Gastrocnemius medialis (tissue), 4 donors: ENCODE data around the gene RADX. TPM values are rescaled to one million over a fixed set of nuclear protein-coding genes. Genes with fewer than 3 reads are reported as not detected.

Experiments
- ATAC-seq, 2 donors: fragments of 150-250 bp; one replicate each; pipeline ENCODE4 v1.9.1; 2016
- DNase-seq, 2 donors: peaks; one replicate each; pipeline ENCODE4 v3.0.0-alpha.2; 2019
- H3K27ac ChIP-seq, 4 donors: fragments of 200-600 bp; sonication (generic); 1 replicate in 1 of 4; 2 replicates in 3 of 4; pipeline ENCODE4 v1.5.1; 2016 to 2018; ENCODE audit warnings: mild to moderate bottlenecking in 2 of 4, moderate library complexity in 1 of 4
- H3K27me3 ChIP-seq, 3 donors: fragments of 200-600 bp; sonication (generic) in 2 of 3; 1 replicate in 1 of 3; 2 replicates in 2 of 3; pipeline versions ENCODE4 v1.5.1 to v1.6.0; 2016 to 2019; ENCODE audit warnings: mild to moderate bottlenecking in 1 of 3, moderate library complexity in 1 of 3
- H3K36me3 ChIP-seq, 2 donors: fragments of 200-600 bp; sonication (generic) in 1 of 2; one replicate each; pipeline ENCODE4 v1.5.1; 2017 to 2018
- H3K4me1 ChIP-seq, 2 donors: fragments of 200-600 bp; sonication (generic) in 1 of 2; one replicate each; pipeline ENCODE4 v1.5.1; 2016 to 2017; ENCODE audit warnings: mild to moderate bottlenecking in 2 of 2
- H3K4me3 ChIP-seq, 4 donors: fragments of 200-600 bp; sonication (generic) in 3 of 4; 1 replicate in 1 of 4; 2 replicates in 3 of 4; pipeline ENCODE4 v1.5.1; 2016 to 2019; ENCODE audit warnings: mild to moderate bottlenecking in 2 of 4
- H3K9me3 ChIP-seq, 3 donors: fragments of 200-600 bp; sonication (generic) in 2 of 3; 1 replicate in 1 of 3; 2 replicates in 2 of 3; pipeline ENCODE4 v1.5.1; 2016 to 2019
- POLR2A ChIP-seq, 2 donors: fragments of 450-650 bp; IDR thresholded peaks; one replicate each; pipeline ENCODE4 v1.6.1; 2017; ENCODE audit warnings: antibody characterized with exemption in 2 of 2, mild to moderate bottlenecking in 2 of 2, moderate library complexity in 2 of 2
- in situ Hi-C, 4 donors: fragments of 200-750 bp; cut with MboI; loops; one replicate each; pipeline versions ENCODE4 v1.15.0 to v1.8.0; 2017; ENCODE audit warnings: low sequenced_read_pairs in 4 of 4
- intact Hi-C: fragments of 100-400 bp; cut with DNase I; formaldehyde crosslinking; loops from one replicate; pipeline ENCODE4 v1.15.1; 2023; ENCODE audit warnings: low total_unique reads
- total RNA-seq, 4 donors: library from RNA; depleted of rRNA; stranded (reverse); fragments of >200 nt; gene quantifications; one replicate each; pipeline versions ENCODE4 v1.1.0 to v1.2.3, GENCODE V29; 2016
- TF ChIP-seq, protein P1 (sequence below), 5 experiments: fragments of 450-650 bp in 3 of 5; fragments of 200-600 bp in 2 of 5; sonication (generic) in 2 of 5; IDR thresholded peaks in 4 of 5; conservative IDR thresholded peaks in 1 of 5; 1 replicate in 4 of 5; 2 replicates in 1 of 5; pipeline ENCODE4 v1.5.1; 2016 to 2019; ENCODE audit warnings: antibody characterized with exemption in 5 of 5, mild to moderate bottlenecking in 3 of 5, moderate library complexity in 3 of 5

Gene RADX
- total RNA-seq, 4 donors from 2014 or later: 0.12 to 1.7 (median 0.82) TPM

- ATAC-seq: no peak
- in situ Hi-C loops: no loop called here
Measured at GRCh38 chrX:106716004-106716403, 104.2 kb downstream of the RADX start.

GRCh38 chrX:106716463-106716862 is 104.7 kb downstream of the RADX start:
- TF ChIP-seq, protein P1, sequence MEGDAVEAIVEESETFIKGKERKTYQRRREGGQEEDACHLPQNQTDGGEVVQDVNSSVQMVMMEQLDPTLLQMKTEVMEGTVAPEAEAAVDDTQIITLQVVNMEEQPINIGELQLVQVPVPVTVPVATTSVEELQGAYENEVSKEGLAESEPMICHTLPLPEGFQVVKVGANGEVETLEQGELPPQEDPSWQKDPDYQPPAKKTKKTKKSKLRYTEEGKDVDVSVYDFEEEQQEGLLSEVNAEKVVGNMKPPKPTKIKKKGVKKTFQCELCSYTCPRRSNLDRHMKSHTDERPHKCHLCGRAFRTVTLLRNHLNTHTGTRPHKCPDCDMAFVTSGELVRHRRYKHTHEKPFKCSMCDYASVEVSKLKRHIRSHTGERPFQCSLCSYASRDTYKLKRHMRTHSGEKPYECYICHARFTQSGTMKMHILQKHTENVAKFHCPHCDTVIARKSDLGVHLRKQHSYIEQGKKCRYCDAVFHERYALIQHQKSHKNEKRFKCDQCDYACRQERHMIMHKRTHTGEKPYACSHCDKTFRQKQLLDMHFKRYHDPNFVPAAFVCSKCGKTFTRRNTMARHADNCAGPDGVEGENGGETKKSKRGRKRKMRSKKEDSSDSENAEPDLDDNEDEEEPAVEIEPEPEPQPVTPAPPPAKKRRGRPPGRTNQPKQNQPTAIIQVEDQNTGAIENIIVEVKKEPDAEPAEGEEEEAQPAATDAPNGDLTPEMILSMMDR (IDR thresholded peaks at IDR 0.05 in 4 of 5, conservative IDR thresholded peaks at IDR 0.05 in 1 of 5): no peak
- no peak for TF ChIP-seq POLR2A (IDR thresholded peaks at IDR 0.05)
- H3K4me1 ChIP-seq: no peaks in the 10 kb centered on the region
- H3K36me3 ChIP-seq: no peaks in the 10 kb centered on the region
- peaks cover 0 to 5% (median 0%) of the 10 kb centered on the region in 3 donors for H3K27me3 ChIP-seq
- in situ Hi-C loops: no loop called here
- intact Hi-C loops: no loop called here
- ATAC-seq (no peak), DNase-seq (no peak)
- no peaks in the 10 kb centered on the region for H3K9me3 ChIP-seq
- no peak overlapping the region for H3K27ac ChIP-seq
- H3K4me3 ChIP-seq: no peak overlapping the region

More at GRCh38 chrX:106716004-106716403, 104.2 kb downstream of the RADX start:
- no peak for DNase-seq
- Histone ChIP-seq H3K4me3 (no peak overlapping the region), H3K27me3 (peaks cover 0 to 5% (median 0%) of the 10 kb centered on the region in 3 donors), H3K4me1 (no peaks in the 10 kb centered on the region), H3K9me3 (no peaks in the 10 kb centered on the region), H3K27ac (no peak overlapping the region), H3K36me3 (no peaks in the 10 kb centered on the region)
- intact Hi-C loops: no loop called here
- TF ChIP-seq POLR2A (IDR thresholded peaks at IDR 0.05): no peak
- TF ChIP-seq, protein P1 (IDR thresholded peaks at IDR 0.05 in 4 of 5, conservative IDR thresholded peaks at IDR 0.05 in 1 of 5): no peak

GRCh38 chrX:106718709-106719108 is 106.9 kb downstream of the RADX start:
- in situ Hi-C loops: no loop called here
- H3K36me3 ChIP-seq: no peaks in the 10 kb centered on the region
- no peaks in the 10 kb centered on the region for H3K9me3 ChIP-seq
- no peak for TF ChIP-seq POLR2A (IDR thresholded peaks at IDR 0.05)
- TF ChIP-seq, protein P1 (IDR thresholded peaks at IDR 0.05 in 4 of 5, conservative IDR thresholded peaks at IDR 0.05 in 1 of 5): no peak
- H3K4me3 ChIP-seq: no peak overlapping the region
- H3K27me3 ChIP-seq: peaks cover 0 to 5% (median 0%) of the 10 kb centered on the region in 3 donors
- DNase-seq (no peak), ATAC-seq (no peak)
- H3K4me1 ChIP-seq: no peaks in the 10 kb centered on the region
- intact Hi-C loops: no loop called here
- H3K27ac ChIP-seq: no peak overlapping the region

DNA sequence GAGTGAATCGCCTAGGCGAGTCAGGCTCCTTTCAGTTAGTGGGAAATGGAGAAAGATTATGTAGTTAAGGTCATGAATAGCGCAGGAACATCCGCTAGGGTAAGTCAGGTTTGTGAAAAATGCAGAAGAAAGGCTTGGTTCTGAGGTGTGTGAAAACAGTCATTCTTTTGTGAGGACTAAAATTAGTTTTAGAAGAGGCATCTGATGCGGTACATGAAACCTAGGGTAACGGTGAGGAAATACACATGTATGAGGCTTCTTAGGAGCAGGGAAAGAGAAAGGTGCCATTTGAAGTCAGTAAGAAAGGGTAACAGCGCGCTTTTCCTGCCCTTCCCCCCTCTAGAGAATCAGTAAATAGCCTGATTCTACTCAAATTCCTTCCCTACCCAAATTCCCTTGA is 114.2 kb downstream of the RADX start:
- in situ Hi-C loops: no loop called here
- Histone ChIP-seq H3K27ac (peak overlapping the region; percentile 81 to 92 (median 88)), H3K4me1 (peaks cover 0 to 4% of the 10 kb centered on the region in 2 donors), H3K9me3 (no peaks in the 10 kb centered on the region), H3K4me3 (peak overlapping the region; percentile 57 to 70 (median 64)), H3K36me3 (no peaks in the 10 kb centered on the region), H3K27me3 (peaks cover 0 to 11% (median 8%) of the 10 kb centered on the region in 3 donors)
- ATAC-seq: peak in 1 of 2 donors; percentile 22
- intact Hi-C loops: loop anchor here (2.0 to 5.0 kb wide), 2 partner anchors 17 to 114 kb away; partner anchors contain the start of gene RADX
- DNase-seq: no peak
- no peak for TF ChIP-seq POLR2A (IDR thresholded peaks at IDR 0.05)
- TF ChIP-seq, protein P1 (IDR thresholded peaks at IDR 0.05 in 4 of 5, conservative IDR thresholded peaks at IDR 0.05 in 1 of 5): no peak
